ENCODE data around the gene SETD1B. TPM values are rescaled to one million over a fixed set of nuclear protein-coding genes. Genes with fewer than 3 reads are reported as not detected.

SETD1B gene
- total RNA-seq, 2 experiments from 2014 or later, result 8.2 to 8.3 TPM

DNA sequence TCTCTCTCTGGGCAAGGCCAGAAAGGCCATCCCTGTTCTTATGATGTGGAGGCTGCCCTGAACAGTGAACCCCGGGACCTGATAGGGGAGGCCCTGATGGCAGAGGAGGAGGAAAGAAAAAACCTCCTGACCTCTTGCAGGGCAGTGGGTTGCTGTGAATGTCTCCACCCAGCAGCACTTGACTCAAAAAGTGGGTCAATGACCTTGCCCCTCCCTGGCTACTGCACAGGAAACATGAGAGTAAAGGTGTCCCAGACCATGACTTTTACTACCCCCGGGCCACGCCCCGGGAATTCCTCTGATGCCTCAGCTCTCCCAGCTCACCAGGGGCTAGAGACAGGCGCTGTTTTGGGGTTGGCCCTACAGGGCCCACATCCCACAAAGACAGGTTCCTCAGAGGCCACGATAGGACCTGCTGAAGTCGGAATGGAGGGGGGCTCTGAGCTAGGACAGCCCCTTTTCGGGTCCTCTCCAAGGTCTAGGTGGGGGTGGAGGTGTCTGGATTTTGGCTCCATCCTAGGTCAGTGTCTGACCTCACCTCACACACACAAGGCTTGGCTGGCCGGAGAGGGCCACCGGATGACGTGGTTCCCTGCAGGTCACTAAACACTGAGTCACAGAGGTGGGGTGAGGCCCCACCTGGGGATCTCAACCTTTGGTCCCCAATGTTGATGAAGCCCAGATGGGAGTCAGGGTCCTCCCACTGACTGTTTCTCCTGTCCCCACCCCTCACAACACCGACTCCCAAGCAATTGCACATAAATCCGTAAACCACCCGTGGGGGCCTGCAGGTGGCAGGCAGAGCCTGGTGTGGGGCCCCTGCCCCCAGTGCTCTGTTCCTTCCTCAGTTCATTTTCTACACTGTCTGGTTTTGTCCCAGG lies 11.9 kb upstream of the SETD1B start:
- H3K9me3 Mint-ChIP-seq, result no peaks in the 10 kb centered on the region
- H3K27ac Mint-ChIP-seq, result peak overlapping the region; percentile 99
- intact Hi-C loops (cut with micrococcal nuclease), result loop anchor here (2.0 to 10.0 kb wide), 8 partner anchors 80 to 933 kb away; partner anchors contain the start of genes BCL7A, ORAI1, RNF34 and TMEM120B
- peak overlapping the region; percentile 83 for H3K4me3 Mint-ChIP-seq
- H3K27me3 Mint-ChIP-seq (ENCODE audit: low read depth), result no peaks in the 10 kb centered on the region
- H3K4me1 Mint-ChIP-seq (ENCODE audit: low read depth), result peaks cover 68% of the 10 kb centered on the region
- DNase-seq, result peak; percentile 72
- CTCF ChIA-PET, result interaction anchor here (0.8 to 10.3 kb wide), 6 partner anchors 12 to 222 kb away, joined by 3 to 494 read pairs (median 61); partner anchors contain the start of gene SETD1B
- peaks cover 24% of the 10 kb centered on the region for H3K36me3 Mint-ChIP-seq (ENCODE audit: low read depth)

DNA sequence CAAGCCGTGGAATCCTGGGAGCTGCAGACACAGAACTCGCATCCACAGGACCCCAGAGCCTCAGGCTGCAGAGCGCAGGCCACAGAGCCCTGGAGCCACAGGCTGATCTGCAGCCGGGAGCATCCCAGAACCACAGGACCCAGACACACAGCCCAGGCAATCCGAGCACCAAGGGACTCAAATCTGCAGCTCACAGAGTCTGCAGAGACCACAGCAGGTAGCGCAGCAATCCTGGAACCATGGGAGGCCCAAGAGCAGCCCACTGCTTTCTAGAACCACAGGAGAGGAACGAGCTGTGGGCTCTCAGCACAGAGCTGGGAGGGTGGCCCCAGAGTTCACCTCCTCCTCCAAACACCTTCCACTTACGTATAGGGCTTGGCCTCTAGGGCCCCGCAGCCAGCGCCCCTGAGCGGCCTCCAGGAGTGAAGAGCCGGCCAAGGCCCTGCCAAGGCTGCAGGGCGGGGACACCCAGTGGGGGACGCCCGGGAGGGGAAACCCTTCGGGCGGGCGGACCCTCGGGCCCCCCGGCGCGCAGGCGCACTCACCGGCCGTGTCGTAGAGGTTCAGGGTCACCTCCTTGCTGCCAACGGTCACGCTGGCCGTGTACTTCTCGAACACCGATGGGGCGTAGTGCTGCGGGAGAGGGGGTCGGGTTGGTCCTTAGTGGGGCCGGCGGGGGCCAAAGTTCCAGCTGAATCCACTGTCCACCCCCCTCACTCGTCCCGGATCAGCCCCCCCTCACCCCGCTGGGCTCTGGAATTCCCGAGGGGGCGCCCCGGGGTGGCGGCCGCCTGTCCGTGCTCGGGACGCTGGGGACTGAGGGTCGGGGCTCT lies 11.0 kb upstream of the SETD1B start:
- no peaks in the 10 kb centered on the region for H3K27me3 Mint-ChIP-seq (ENCODE audit: low read depth)
- H3K4me3 Mint-ChIP-seq, result peak overlapping the region; percentile 83
- intact Hi-C loops (cut with micrococcal nuclease), result loop anchor here (1.0 to 10.0 kb wide), 8 partner anchors 81 to 932 kb away; partner anchors contain the start of genes ANAPC5, BCL7A, RNF34 and TMEM120B
- peaks cover 66% of the 10 kb centered on the region for H3K4me1 Mint-ChIP-seq (ENCODE audit: low read depth)
- no peaks in the 10 kb centered on the region for H3K9me3 Mint-ChIP-seq
- peaks cover 17% of the 10 kb centered on the region for H3K36me3 Mint-ChIP-seq (ENCODE audit: low read depth)
- CTCF ChIA-PET, result interaction anchor here (0.6 to 10.3 kb wide), 14 partner anchors 13 to 290 kb away, joined by 3 to 494 read pairs (median 14); partner anchors contain the start of genes CFAP251, SETD1B and TMEM120B
- peak; percentile 73 for DNase-seq
- H3K27ac Mint-ChIP-seq, result peak overlapping the region; percentile 99

DNA sequence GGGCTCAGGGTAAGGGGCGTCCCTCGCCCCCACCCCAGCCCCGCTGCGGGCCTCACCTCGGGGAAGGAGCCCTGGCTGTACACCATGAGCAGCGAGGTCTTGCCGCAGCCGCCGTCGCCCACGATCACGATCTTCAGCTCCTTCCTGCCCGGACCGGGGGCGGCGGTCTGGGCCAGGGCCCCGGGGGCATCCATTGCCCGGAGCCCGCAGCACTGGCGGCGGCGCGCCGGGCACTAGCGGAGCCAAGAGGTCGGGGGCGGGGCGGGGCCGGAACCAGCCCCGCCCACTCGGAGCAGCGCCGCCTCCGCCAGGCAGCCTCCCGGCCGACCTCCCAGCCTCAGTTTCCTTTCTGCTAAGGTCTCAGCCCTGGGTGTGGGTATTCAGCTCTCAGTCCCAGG lies 10.4 kb upstream of the SETD1B start, which contains the start of gene RHOF:
TSS of gene RHOF (minus strand) at position 249 of the 398 bp plus-strand sequence. CDS start at position 194, 55 bp downstream.
- DNase-seq, result no peak
- H3K27ac Mint-ChIP-seq, result peak within 1 kb of the TSS; percentile 99
- H3K4me3 Mint-ChIP-seq, result peak within 1 kb of the TSS; percentile 83
- H3K9me3 Mint-ChIP-seq, result no peaks in the 10 kb centered on the region
- H3K36me3 Mint-ChIP-seq (ENCODE audit: low read depth), result peaks cover 15% of the 10 kb centered on the region
- CTCF ChIA-PET, result interaction anchor here (0.7 to 10.3 kb wide), 27 partner anchors 14 to 306 kb away, joined by 3 to 494 read pairs (median 7); partner anchors contain the start of genes CFAP251, PSMD9, SETD1B and TMEM120B
- intact Hi-C loops (cut with micrococcal nuclease), result loop anchor here (1.0 to 10.0 kb wide), 8 partner anchors 81 to 931 kb away; partner anchors contain the start of genes ANAPC5, BCL7A, RNF34 and TMEM120B
- no peaks in the 10 kb centered on the region for H3K27me3 Mint-ChIP-seq (ENCODE audit: low read depth)
- peaks cover 64% of the 10 kb centered on the region for H3K4me1 Mint-ChIP-seq (ENCODE audit: low read depth)

DNA sequence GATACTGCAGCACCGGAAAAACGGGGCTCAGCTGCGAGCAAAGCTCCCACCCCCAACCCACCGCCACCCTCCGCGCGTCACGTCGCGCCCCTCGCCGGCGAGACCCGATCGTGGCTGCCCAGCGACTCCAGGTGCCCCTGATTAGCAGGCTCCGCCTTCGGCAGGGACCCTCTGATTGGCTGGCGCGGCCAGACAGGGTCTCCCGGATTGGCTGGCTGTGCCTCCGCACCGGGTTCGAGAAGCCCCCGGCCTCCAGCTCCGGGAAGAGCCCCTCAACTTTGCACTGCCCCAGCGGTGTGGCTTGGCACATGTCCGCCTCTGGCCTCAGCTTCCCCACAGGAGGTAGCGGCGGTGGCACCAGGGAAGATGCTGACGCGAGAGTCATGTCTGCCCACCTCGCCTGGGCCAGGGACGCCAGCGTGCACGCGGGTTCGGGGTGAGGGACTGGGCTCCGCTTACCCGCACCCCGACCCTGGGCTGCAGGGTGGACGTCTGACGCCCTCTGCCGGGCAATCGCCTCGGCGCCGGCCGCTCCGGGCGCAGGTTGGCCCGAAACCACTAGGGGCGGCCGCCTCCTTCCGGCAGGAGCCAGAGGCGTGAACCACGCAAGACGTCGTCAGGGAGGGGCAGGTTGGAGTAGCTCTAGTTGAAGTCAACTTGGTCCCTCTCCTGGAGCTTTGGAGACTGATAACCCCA lies 9.8 kb upstream of the SETD1B start:
- Mint-ChIP-seq H3K27ac (peak overlapping the region; percentile 92), H3K4me3 (peak overlapping the region; percentile 83), H3K4me1 (ENCODE audit: low read depth) (peaks cover 64% of the 10 kb centered on the region), H3K9me3 (no peaks in the 10 kb centered on the region), H3K27me3 (ENCODE audit: low read depth) (no peaks in the 10 kb centered on the region), H3K36me3 (ENCODE audit: low read depth) (peaks cover 18% of the 10 kb centered on the region)
- DNase-seq, result peak; percentile 97
- intact Hi-C loops (cut with micrococcal nuclease), result loop anchor here (1.0 to 10.0 kb wide), 14 partner anchors 18 to 931 kb away; partner anchors contain the start of genes ANAPC5, BCL7A, PSMD9 and RNF34
- CTCF ChIA-PET, result interaction anchor here (0.6 to 10.3 kb wide), 46 partner anchors 14 to 306 kb away, joined by 3 to 494 read pairs (median 6); partner anchors contain the start of genes CFAP251, PSMD9, SETD1B and TMEM120B

DNA sequence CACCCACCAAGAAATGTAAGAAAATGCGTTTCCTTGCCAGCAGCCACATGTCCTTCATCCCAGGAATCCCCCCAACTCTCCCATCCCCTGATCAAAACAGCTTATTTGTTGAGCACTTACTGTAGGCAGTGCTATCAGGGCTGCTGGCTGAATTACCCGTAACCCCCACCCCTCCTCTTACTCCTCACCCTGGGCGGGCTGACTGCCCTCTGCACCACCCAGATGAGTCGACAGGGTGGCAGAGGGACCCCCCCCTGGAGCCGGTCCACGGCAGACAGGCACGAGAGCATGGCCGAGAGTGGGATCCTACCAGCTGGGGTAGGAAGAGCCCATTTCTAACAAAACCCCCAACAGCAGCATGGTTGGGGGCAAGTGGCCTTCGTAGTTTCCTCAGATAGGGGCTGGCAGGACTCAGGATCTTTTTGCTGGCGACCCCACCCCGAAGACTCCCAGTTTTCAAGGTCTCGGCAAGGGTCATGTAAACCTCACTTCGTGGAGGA lies 9.2 kb upstream of the SETD1B start:
- intact Hi-C loops (cut with micrococcal nuclease), result loop anchor here (1.0 to 10.0 kb wide), 13 partner anchors 18 to 930 kb away; partner anchors contain the start of genes BCL7A, PSMD9, RNF34 and TMEM120B
- peak overlapping the region; percentile 92 for H3K27ac Mint-ChIP-seq
- H3K36me3 Mint-ChIP-seq (ENCODE audit: low read depth), result peaks cover 18% of the 10 kb centered on the region
- peak overlapping the region; percentile 83 for H3K4me3 Mint-ChIP-seq
- DNase-seq, result no peak
- no peaks in the 10 kb centered on the region for H3K9me3 Mint-ChIP-seq
- CTCF ChIA-PET, result interaction anchor here (0.6 to 10.3 kb wide), 45 partner anchors 13 to 423 kb away, joined by 3 to 494 read pairs (median 6); partner anchors contain the start of genes CFAP251, PSMD9, SETD1B and TMEM120B
- no peaks in the 10 kb centered on the region for H3K27me3 Mint-ChIP-seq (ENCODE audit: low read depth)
- H3K4me1 Mint-ChIP-seq (ENCODE audit: low read depth), result peaks cover 65% of the 10 kb centered on the region

DNA sequence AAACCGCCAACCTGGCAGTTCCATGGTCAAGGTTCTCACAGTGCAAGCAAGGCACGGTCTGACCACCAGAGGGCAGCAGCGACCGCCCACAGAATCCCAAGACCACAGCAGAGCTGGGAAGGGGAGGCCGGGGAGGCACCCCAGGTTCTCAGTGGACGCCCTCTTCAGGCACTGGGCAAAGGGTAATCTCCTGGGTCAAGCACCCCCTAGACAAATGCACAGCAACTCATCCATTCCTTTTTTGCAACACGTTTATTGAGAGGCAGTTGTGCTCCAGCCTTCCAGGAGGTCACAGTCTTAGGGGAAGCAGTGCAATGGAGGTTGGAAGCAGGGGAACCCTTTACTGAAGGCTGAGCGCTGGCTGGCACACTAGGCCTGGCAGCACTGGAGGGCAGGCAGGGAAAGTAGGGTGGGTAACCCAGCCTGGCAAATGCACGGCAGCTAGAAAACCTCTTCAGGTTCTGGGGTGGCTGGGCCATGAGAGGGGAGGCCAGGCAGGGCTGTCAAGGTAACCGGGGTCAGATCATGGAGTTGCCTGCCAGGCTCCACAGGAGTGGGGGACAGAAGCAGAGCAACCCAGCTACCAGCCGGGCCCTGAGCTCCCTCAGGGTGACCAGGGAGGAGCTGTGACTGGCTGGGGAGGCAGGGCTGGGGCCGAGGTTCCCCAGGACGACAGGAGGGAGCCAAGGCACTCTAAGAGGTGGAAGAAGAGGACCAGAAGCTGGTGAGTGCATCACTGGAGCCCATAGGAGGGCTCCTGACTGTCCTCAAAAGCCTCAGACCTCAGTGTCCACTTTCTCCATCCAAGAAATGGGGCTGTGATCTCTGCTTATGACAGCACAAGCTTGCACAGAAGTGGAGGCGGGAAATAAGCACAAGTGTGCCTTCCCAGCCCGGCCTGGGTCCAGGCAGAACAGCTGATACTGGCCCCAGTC lies 8.5 kb upstream of the SETD1B start:
- intact Hi-C loops (cut with micrococcal nuclease), result loop anchor here (10.0 kb wide), 1 partner anchor 930 kb away; no protein-coding TSS in a partner anchor
- peaks cover 15% of the 10 kb centered on the region for H3K36me3 Mint-ChIP-seq (ENCODE audit: low read depth)
- H3K4me1 Mint-ChIP-seq (ENCODE audit: low read depth), result peaks cover 58% of the 10 kb centered on the region
- H3K27ac Mint-ChIP-seq, result peak overlapping the region; percentile 92
- peak overlapping the region; percentile 83 for H3K4me3 Mint-ChIP-seq
- peak; percentile 91 for DNase-seq
- CTCF ChIA-PET, result interaction anchor here (0.5 to 10.3 kb wide), 36 partner anchors 12 to 424 kb away, joined by 3 to 494 read pairs (median 6); partner anchors contain the start of genes CFAP251, PSMD9, SETD1B and TMEM120B
- H3K27me3 Mint-ChIP-seq (ENCODE audit: low read depth), result no peaks in the 10 kb centered on the region
- H3K9me3 Mint-ChIP-seq, result no peaks in the 10 kb centered on the region

DNA sequence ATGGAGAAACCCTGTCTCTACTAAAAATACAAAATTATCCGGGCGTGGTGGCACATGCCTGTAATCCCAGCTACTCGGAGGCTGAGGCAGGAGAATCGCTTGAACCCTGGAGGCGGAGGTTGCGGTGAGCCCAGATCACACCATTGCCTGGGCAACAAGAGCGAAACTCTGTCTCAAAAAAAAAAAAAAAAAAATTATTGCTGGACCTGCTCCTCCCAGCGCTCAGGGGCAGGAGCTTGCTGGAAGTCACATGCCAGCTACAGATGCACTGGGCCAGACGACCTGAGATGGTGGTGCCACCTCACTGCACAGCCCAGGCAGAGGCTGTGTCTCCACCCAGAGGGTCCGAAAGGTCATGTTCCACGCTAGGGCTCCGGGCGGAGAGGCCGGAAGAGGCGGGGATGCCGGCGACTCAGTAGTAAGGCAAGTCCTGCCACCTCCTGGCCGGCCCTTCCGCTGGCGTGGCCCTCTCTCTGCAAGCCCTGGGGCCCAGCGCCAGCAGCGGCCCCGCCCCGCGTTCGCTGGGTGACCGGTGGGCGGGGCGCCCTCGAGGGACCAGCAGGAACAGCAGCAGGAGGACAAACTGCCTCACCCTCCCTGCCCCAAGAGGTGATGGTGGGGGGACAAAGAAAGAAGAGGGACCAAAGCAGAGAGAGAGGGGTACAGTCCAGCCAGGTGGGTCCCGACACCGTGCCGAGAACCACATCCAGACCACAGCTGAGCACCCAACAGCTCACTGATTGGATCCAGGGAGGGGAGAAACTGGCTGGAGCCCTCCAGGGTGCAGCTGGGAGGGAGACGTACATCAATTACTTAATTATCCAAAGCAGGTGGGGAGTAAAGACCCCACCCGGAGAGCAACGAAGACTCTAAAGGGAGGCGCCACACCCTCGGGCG lies 6.7 kb upstream of the SETD1B start:
- no peak for DNase-seq
- Mint-ChIP-seq H3K36me3 (ENCODE audit: low read depth) (peaks cover 20% of the 10 kb centered on the region), H3K4me3 (no peak overlapping the region), H3K27me3 (ENCODE audit: low read depth) (no peaks in the 10 kb centered on the region), H3K9me3 (no peaks in the 10 kb centered on the region), H3K27ac (no peak overlapping the region), H3K4me1 (ENCODE audit: low read depth) (peaks cover 40% of the 10 kb centered on the region)
- CTCF ChIA-PET, result interaction anchor here (0.6 to 10.3 kb wide), 12 partner anchors 11 to 923 kb away, joined by 3 to 494 read pairs (median 19); partner anchors contain the start of genes PSMD9, SETD1B and TMEM120B
- intact Hi-C loops (cut with micrococcal nuclease), result loop anchor here (10.0 kb wide), 1 partner anchor 928 kb away; no protein-coding TSS in a partner anchor

DNA sequence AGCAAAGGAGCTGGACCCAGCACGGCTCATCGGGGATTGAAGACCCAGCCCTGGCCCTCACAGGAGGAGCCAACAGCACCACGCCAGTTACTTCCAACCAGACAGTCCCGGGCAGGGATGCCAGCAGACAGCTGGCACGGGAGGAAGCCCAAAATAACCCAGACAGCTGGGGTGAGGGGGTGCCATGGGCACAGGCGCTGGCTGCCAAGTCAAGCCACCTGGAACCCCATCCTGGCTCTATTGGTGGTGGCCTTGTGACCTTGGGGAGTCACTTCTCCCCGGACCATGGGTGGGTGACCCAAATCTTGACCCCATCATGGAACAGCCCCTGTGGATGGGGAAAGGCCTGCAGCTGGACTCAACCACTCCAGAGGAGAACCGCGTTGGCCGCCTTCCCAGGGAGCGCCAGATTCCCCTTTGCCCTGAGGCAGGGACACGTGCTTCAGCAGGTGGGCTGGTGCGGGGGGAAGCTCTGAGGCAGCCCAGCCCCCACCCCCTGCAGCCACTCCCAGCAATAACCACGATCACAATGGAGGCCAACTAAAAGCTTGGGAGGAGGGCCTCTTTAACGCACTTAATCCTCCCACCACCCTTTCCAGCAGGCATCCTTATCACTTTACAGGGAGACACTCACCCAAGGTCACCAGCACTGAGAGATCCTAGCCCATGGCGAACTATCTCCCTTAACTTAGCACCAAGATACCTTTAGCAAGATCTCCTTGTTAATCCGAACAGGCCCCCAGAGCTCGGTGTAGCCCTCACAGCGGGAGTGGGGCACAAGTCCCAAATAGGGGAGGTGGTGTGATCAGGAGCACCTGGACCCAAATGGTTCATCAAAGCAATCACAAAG lies 5.6 kb upstream of the SETD1B start:
- intact Hi-C loops (cut with micrococcal nuclease), result loop anchor here (10.0 kb wide), 1 partner anchor 927 kb away; no protein-coding TSS in a partner anchor
- peak overlapping the region; percentile 76 for H3K4me3 Mint-ChIP-seq
- peaks cover 19% of the 10 kb centered on the region for H3K36me3 Mint-ChIP-seq (ENCODE audit: low read depth)
- H3K4me1 Mint-ChIP-seq (ENCODE audit: low read depth), result peaks cover 35% of the 10 kb centered on the region
- no peak for DNase-seq
- CTCF ChIA-PET, result interaction anchor here (0.6 to 10.3 kb wide), 8 partner anchors 9 to 341 kb away, joined by 3 to 494 read pairs (median 6); partner anchors contain the start of gene SETD1B
- no peaks in the 10 kb centered on the region for H3K9me3 Mint-ChIP-seq
- no peak overlapping the region for H3K27ac Mint-ChIP-seq
- H3K27me3 Mint-ChIP-seq (ENCODE audit: low read depth), result no peaks in the 10 kb centered on the region
